ENCODE measurements around the gene WDR55.

- no peak for TF ChIP-seq CTCF (IDR thresholded peaks at IDR 0.05; ENCODE audit: borderline replicate concordance, extremely low read depth, low read length, poor library complexity, severe bottlenecking)
- TF ChIP-seq EZH2 (IDR thresholded peaks at IDR 0.05; ENCODE audit: borderline replicate concordance, low read depth, low read length, severe bottlenecking), result no peak
These were observed 23.0 kb upstream of the WDR55 start for GRCh38 chr5:140641716-140642115.
